AG04450 (cell line): ENCODE results near the gene PRSS12. TPM values are rescaled to one million over a fixed set of nuclear protein-coding genes. Genes with fewer than 3 reads are reported as not detected.

Source experiments
- CTCF ChIA-PET: fragments of 300-600, 350-600 bp; formaldehyde crosslinking; extraction: SDS; loops from one replicate; lab custom pipeline; 2022; ENCODE audit warnings: antibody characterized with exemption, inconsistent platforms; lab: Charles Lee
- POLR2A ChIA-PET: fragments of 350-600 bp; formaldehyde crosslinking; extraction: SDS; loops from one replicate; lab custom pipeline; 2021; ENCODE audit warnings: antibody characterized with exemption, inconsistent platforms; lab: Yijun Ruan, JAX
- DNase-seq: peaks from one replicate; pipeline ENCODE4 v3.0.0-alpha.2; 2011; ENCODE audit warnings: low read depth, low spot score
- H3K27ac ChIP-seq: one replicate; pipeline ENCODE4 v1.5.1; 2012; ENCODE audit warnings: low read depth, low read length, control low read depth
- H3K27me3 ChIP-seq: one replicate; pipeline ENCODE4 v1.6.0; 2012; ENCODE audit warnings: low read length; ENCODE audit not compliant: control insufficient read depth, insufficient read depth
- H3K4me3 ChIP-seq: 2 replicates; pipeline ENCODE4 v1.5.1; 2011; ENCODE audit warnings: mild to moderate bottlenecking, low read depth, low read length, control low read depth
- H3K9me3 ChIP-seq: 2 replicates; pipeline ENCODE4 v1.5.1; 2012; ENCODE audit warnings: low read length; ENCODE audit not compliant: control insufficient read depth, insufficient read depth
- CTCF ChIP-seq: IDR thresholded peaks from 2 replicates; pipeline ENCODE4 v1.5.1; 2011; ENCODE audit warnings: low read depth, low read length, control low read depth, inconsistent platforms
- polyA plus RNA-seq: library from polyadenylated mRNA; depleted of rRNA; stranded (reverse); fragments of >200 nt; gene quantifications from 2 replicates; pipeline ENCODE4 v1.2.3, GENCODE V29; 2011

Gene PRSS12
- polyA plus RNA-seq, 1 experiment: 155 TPM

- ChIA-PET POLR2A (interaction anchor here (0.6 to 1.2 kb wide), 2 partner anchors 55 to 66 kb away, joined by 4 to 6 read pairs; no protein-coding TSS in a partner anchor), CTCF (interaction anchor here (6.9 kb wide), 1 partner anchor 7 kb away, joined by 81 read pairs; the partner anchor contains the start of gene PRSS12)
- no peak for TF ChIP-seq CTCF
- H3K9me3 ChIP-seq: no peaks in the 10 kb centered on the region
- no peak overlapping the region for H3K4me3 ChIP-seq
- no peaks in the 10 kb centered on the region for H3K27me3 ChIP-seq
- no peak for DNase-seq
- peak overlapping the region; percentile 55 for H3K27ac ChIP-seq
Observed at GRCh38 chr4:118345813-118346212, 7.0 kb downstream of the PRSS12 start.

GRCh38 chr4:118344801-118345200 is 8.0 kb downstream of the PRSS12 start:
- Histone ChIP-seq H3K27me3 (no peaks in the 10 kb centered on the region), H3K4me3 (no peak overlapping the region), H3K27ac (no peak overlapping the region), H3K9me3 (no peaks in the 10 kb centered on the region)
- no peak for DNase-seq
- CTCF ChIA-PET: interaction anchor here (6.9 kb wide), 1 partner anchor 8 kb away, joined by 81 read pairs; the partner anchor contains the start of gene PRSS12
- POLR2A ChIA-PET: no interaction called here
- no peak for TF ChIP-seq CTCF

- Histone ChIP-seq H3K27me3 (no peaks in the 10 kb centered on the region), H3K9me3 (no peaks in the 10 kb centered on the region), H3K27ac (no peak overlapping the region), H3K4me3 (no peak overlapping the region)
- ChIA-PET POLR2A (interaction anchor here (1.6 kb wide), 1 partner anchor 9 kb away, joined by 5 read pairs; the partner anchor contains the start of gene PRSS12), CTCF (interaction anchor here (6.9 kb wide), 1 partner anchor 9 kb away, joined by 81 read pairs; the partner anchor contains the start of gene PRSS12)
- TF ChIP-seq CTCF: no peak
- DNase-seq: no peak
Observed at GRCh38 chr4:118343501-118343900, 9.3 kb downstream of the PRSS12 start.

- CTCF ChIA-PET: interaction anchor here (6.9 kb wide), 1 partner anchor 12 kb away, joined by 81 read pairs; the partner anchor contains the start of gene PRSS12
- DNase-seq: no peak
- TF ChIP-seq CTCF: no peak
- POLR2A ChIA-PET: no interaction called here
- Histone ChIP-seq H3K9me3 (no peaks in the 10 kb centered on the region), H3K27me3 (no peaks in the 10 kb centered on the region), H3K27ac (no peak overlapping the region), H3K4me3 (no peak overlapping the region)
Observed at GRCh38 chr4:118340109-118340508, 12.7 kb downstream of the PRSS12 start.

- no peak overlapping the region for H3K4me3 ChIP-seq
- DNase-seq: peak; percentile 67
- POLR2A ChIA-PET: interaction anchor here (0.6 to 1.1 kb wide), 2 partner anchors 10 to 51 kb away, joined by 3 to 4 read pairs; no protein-coding TSS in a partner anchor
- no peaks in the 10 kb centered on the region for H3K9me3 ChIP-seq
- no peaks in the 10 kb centered on the region for H3K27me3 ChIP-seq
- CTCF ChIA-PET: interaction anchor here (0.6 to 6.9 kb wide), 3 partner anchors 10 to 15 kb away, joined by 3 to 81 read pairs (median 21); partner anchors contain the start of gene PRSS12
- H3K27ac ChIP-seq: peak overlapping the region; percentile 88
- no peak for TF ChIP-seq CTCF
Observed at GRCh38 chr4:118338981-118339765, 13.6 kb downstream of the PRSS12 start.
